Tibial artery (tissue), 4 donors: Measurements from ENCODE around the gene PATJ.
"Not testable (repeated sequence)": the region's sequence is repeated elsewhere in the genome, so short reads cannot be mapped to it uniquely, and the experiment has no call there.

ENCODE experiments used
- DNase-seq, 2 donors: peaks; one replicate each; pipeline ENCODE4 v3.0.0-alpha.2; 2019
- H3K27ac ChIP-seq, 2 donors: fragments of 200-600 bp; sonication (generic) in 1 of 2; 1 replicate in 1 of 2; 2 replicates in 1 of 2; pipeline ENCODE4 v1.5.1; 2018 to 2019; ENCODE audit warnings: mild to moderate bottlenecking in 1 of 2
- H3K27me3 ChIP-seq, 2 donors: fragments of 200-600 bp; sonication (generic) in 1 of 2; one replicate each; pipeline versions ENCODE4 v1.5.1 to v1.6.0; 2016 to 2019
- H3K36me3 ChIP-seq, 3 donors: fragments of 200-600 bp; sonication (generic) in 2 of 3; one replicate each; pipeline ENCODE4 v1.5.1; 2016 to 2019; ENCODE audit warnings: mild to moderate bottlenecking in 2 of 3
- H3K4me1 ChIP-seq, 4 donors: fragments of 200-600 bp; sonication (generic) in 2 of 4; 1 replicate in 3 of 4; 2 replicates in 1 of 4; pipeline ENCODE4 v1.5.1; 2016 to 2019
- H3K4me3 ChIP-seq, 2 donors: fragments of 200-600 bp; sonication (generic) in 1 of 2; 1 replicate in 1 of 2; 2 replicates in 1 of 2; pipeline ENCODE4 v1.5.1; 2018 to 2019; ENCODE audit warnings: mild to moderate bottlenecking in 2 of 2
- H3K9me3 ChIP-seq, 3 donors: fragments of 200-600 bp; sonication (generic) in 1 of 3; one replicate each; pipeline ENCODE4 v1.5.1; 2016 to 2019
- CTCF ChIP-seq, 2 experiments: fragments of 200-600 bp in 1 of 2; fragments of 450-650 bp in 1 of 2; IDR thresholded peaks; one replicate each; pipeline ENCODE4 v1.5.1; 2017 to 2019; ENCODE audit warnings: antibody characterized with exemption in 2 of 2, mild to moderate bottlenecking in 1 of 2, moderate library complexity in 1 of 2
- intact Hi-C: fragments of 100-400 bp; cut with DNase I; formaldehyde crosslinking; loops from one replicate; pipeline ENCODE4 v1.15.0; 2023; ENCODE audit warnings: low total_unique reads

The PATJ gene

GRCh38 chr1:62139410-62139809 is 397.1 kb downstream of the PATJ start:
- no peak for DNase-seq
- no peak overlapping the region for H3K4me3 ChIP-seq
- H3K27me3 ChIP-seq = no peaks in the 10 kb centered on the region
- intact Hi-C loops = no loop called here
- no peak for TF ChIP-seq CTCF (IDR thresholded peaks at IDR 0.05)
- H3K36me3 ChIP-seq = peaks cover 0 to 49% (median 5%) of the 10 kb centered on the region in 3 donors
- no peaks in the 10 kb centered on the region for H3K9me3 ChIP-seq
- no peak overlapping the region for H3K27ac ChIP-seq
- no peaks in the 10 kb centered on the region for H3K4me1 ChIP-seq

GRCh38 chr1:62140666-62141065 is 398.4 kb downstream of the PATJ start:
- no peak overlapping the region for H3K4me3 ChIP-seq
- H3K27ac ChIP-seq = no peak overlapping the region
- H3K4me1 ChIP-seq = no peaks in the 10 kb centered on the region
- H3K27me3 ChIP-seq = no peaks in the 10 kb centered on the region
- intact Hi-C loops = no loop called here
- H3K36me3 ChIP-seq = peaks cover 0 to 42% (median 5%) of the 10 kb centered on the region in 3 donors
- no peak for TF ChIP-seq CTCF (IDR thresholded peaks at IDR 0.05)
- H3K9me3 ChIP-seq = no peaks in the 10 kb centered on the region
- DNase-seq = no peak

GRCh38 chr1:62142496-62142895 is 400.2 kb downstream of the PATJ start:
- Histone ChIP-seq H3K4me1 (no peaks in the 10 kb centered on the region), H3K27me3 (no peaks in the 10 kb centered on the region), H3K27ac (no peak overlapping the region), H3K36me3 (peaks cover 0 to 40% (median 5%) of the 10 kb centered on the region in 3 donors), H3K9me3 (no peaks in the 10 kb centered on the region), H3K4me3 (no peak overlapping the region)
- DNase-seq = no peak
- TF ChIP-seq CTCF (IDR thresholded peaks at IDR 0.05) = no peak
- intact Hi-C loops = no loop called here

GRCh38 chr1:62144238-62144831 is 402.1 kb downstream of the PATJ start:
- Histone ChIP-seq H3K27me3 (no peaks in the 10 kb centered on the region), H3K9me3 (no peaks in the 10 kb centered on the region), H3K36me3 (peaks cover 5 to 42% (median 13%) of the 10 kb centered on the region in 3 donors), H3K4me1 (no peaks in the 10 kb centered on the region), H3K4me3 (no peak overlapping the region), H3K27ac (no peak overlapping the region)
- peak; percentile 47 to 62 for TF ChIP-seq CTCF (IDR thresholded peaks at IDR 0.05)
- peak; percentile 10 to 26 for DNase-seq
- intact Hi-C loops = no loop called here

GRCh38 chr1:62159940-62160348 is 417.7 kb downstream of the PATJ start:
- no peaks in the 10 kb centered on the region for H3K27me3 ChIP-seq
- H3K4me1 ChIP-seq = no peaks in the 10 kb centered on the region
- H3K9me3 ChIP-seq = no peaks in the 10 kb centered on the region
- TF ChIP-seq CTCF (IDR thresholded peaks at IDR 0.05) = no peak
- intact Hi-C loops = no loop called here
- no peak overlapping the region for H3K27ac ChIP-seq
- DNase-seq = no peak
- H3K4me3 ChIP-seq = no peak overlapping the region
- peaks cover 0 to 32% (median 0%) of the 10 kb centered on the region in 3 donors for H3K36me3 ChIP-seq

- H3K36me3 ChIP-seq = peaks cover 0 to 29% (median 0%) of the 10 kb centered on the region in 3 donors
- no peaks in the 10 kb centered on the region for H3K27me3 ChIP-seq
- H3K4me3 ChIP-seq = no peak overlapping the region
- H3K9me3 ChIP-seq = no peaks in the 10 kb centered on the region
- no peak overlapping the region for H3K27ac ChIP-seq
- no peaks in the 10 kb centered on the region for H3K4me1 ChIP-seq
- DNase-seq = no peak
- intact Hi-C loops = no loop called here
- TF ChIP-seq CTCF (IDR thresholded peaks at IDR 0.05) = no peak
These were observed 419.4 kb downstream of the PATJ start for GRCh38 chr1:62161711-62162110.

GRCh38 chr1:62170380-62170779 is 428.1 kb downstream of the PATJ start:
- H3K4me3 ChIP-seq, H3K36me3 ChIP-seq, H3K9me3 ChIP-seq, intact Hi-C loops, H3K4me1 ChIP-seq, H3K27me3 ChIP-seq, H3K27ac ChIP-seq: not testable (repeated sequence)
- DNase-seq = peak in 1 of 2 donors; percentile 32
